ENCODE measurements around the gene VWC2.

VWC2 gene

DNA sequence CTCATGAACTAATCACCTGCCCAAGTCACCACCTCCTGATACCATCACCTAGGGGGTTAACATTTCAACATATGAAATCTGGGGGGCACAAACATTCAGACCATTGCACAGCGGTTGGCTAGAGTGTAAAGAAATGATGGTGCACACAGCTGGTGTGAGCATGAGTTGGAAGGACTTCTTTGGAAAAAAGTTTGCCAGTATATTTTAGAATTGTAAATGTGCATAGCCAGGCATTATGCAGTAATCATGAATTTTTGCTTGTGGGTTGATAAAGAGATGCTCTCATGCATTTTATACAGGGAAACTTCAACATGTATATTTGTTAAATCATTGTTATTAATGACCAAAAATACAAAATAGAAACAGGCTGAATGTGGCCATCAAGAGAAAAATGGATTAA is 100.0 kb downstream of the VWC2 start:
- WGBS = 77% methylated on average over 1 of the region's 1 CpG
- H3K4ac ChIP-seq (ENCODE audit: low read depth in 1 of 2, low read length in 2 of 2) = no peak overlapping the region
- H3K79me1 ChIP-seq (replicated peaks; ENCODE audit: low read length, poor library complexity, severe bottlenecking) = no peaks in the 10 kb centered on the region
- no peak overlapping the region for H2BK15ac ChIP-seq (ENCODE audit: low read depth, poor library complexity, severe bottlenecking)
- H3K4me1 ChIP-seq (ENCODE audit: control insufficient read depth, insufficient read depth, low read depth, low read length) = no peaks in the 10 kb centered on the region
- H3K36me3 ChIP-seq (ENCODE audit: control insufficient read depth in 1 of 2, insufficient read depth in 2 of 2, low read depth in 1 of 2, low read length in 2 of 2) = no peaks in the 10 kb centered on the region
- no peak overlapping the region for H2BK120ac ChIP-seq (ENCODE audit: low read depth, low read length)
- no peak overlapping the region for H3K23ac ChIP-seq (ENCODE audit: low read length in 2 of 2)
- no peak overlapping the region for H3K4me2 ChIP-seq (ENCODE audit: low read length, poor library complexity, severe bottlenecking)
- no peak overlapping the region for H3K14ac ChIP-seq (ENCODE audit: low read length in 2 of 2)
- no peaks in the 10 kb centered on the region for H3K27me3 ChIP-seq (ENCODE audit: control insufficient read depth in 1 of 2, insufficient read depth in 1 of 2, low read length in 2 of 2)
- no peak for DNase-seq
- H3K9me3 ChIP-seq (ENCODE audit: control insufficient read depth, low read length) = no peaks in the 10 kb centered on the region
- H2BK12ac ChIP-seq (ENCODE audit: low read length in 2 of 2) = no peak overlapping the region
- no peak overlapping the region for H4K8ac ChIP-seq (ENCODE audit: low read length)
- no peak overlapping the region for H3K18ac ChIP-seq (ENCODE audit: low read depth in 1 of 2, low read length in 2 of 2)
- no peak overlapping the region for H2AK5ac ChIP-seq (ENCODE audit: low read length, severe bottlenecking)
- H3K4me3 ChIP-seq (ENCODE audit: insufficient read depth in 1 of 2, low read depth in 1 of 2, low read length in 2 of 2) = no peak overlapping the region
- H2AFZ ChIP-seq (ENCODE audit: low read depth, low read length) = no peak overlapping the region
- H4K91ac ChIP-seq (ENCODE audit: low read length) = no peak overlapping the region
- no peak overlapping the region for H2BK5ac ChIP-seq (ENCODE audit: low read depth, low read length, poor library complexity, severe bottlenecking)
- no peak overlapping the region for H3K27ac ChIP-seq (ENCODE audit: low read length, poor library complexity, severe bottlenecking)
- H3K9ac ChIP-seq (ENCODE audit: low read length) = no peak overlapping the region

DNA sequence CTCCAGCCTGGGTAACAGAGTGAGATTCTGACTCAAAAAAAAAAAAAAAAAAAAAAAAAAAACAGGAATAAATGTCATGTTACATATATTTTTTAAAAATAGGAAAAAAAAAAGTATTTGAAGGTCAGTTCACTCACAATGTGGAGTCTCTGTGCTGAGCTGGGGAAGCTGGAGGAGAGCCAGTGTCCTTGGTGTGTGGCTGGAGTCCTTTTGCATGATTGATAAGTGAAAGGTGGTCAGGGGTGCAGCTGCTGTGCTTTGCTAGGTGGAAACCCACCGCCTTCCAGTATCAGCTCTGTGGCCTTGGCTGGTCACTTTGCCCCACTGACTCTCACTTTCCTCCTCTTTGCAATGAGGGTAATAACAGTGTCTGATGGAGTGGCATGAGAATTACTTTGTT is 101.9 kb downstream of the VWC2 start:
- Histone ChIP-seq H3K36me3 (ENCODE audit: control insufficient read depth in 1 of 2, insufficient read depth in 2 of 2, low read depth in 1 of 2, low read length in 2 of 2) (no peaks in the 10 kb centered on the region), H3K27me3 (ENCODE audit: control insufficient read depth in 1 of 2, insufficient read depth in 1 of 2, low read length in 2 of 2) (no peaks in the 10 kb centered on the region), H3K23ac (ENCODE audit: low read length in 2 of 2) (no peak overlapping the region), H2BK5ac (ENCODE audit: low read depth, low read length, poor library complexity, severe bottlenecking) (no peak overlapping the region), H3K18ac (ENCODE audit: low read depth in 1 of 2, low read length in 2 of 2) (no peak overlapping the region), H4K91ac (ENCODE audit: low read length) (no peak overlapping the region), H2BK120ac (ENCODE audit: low read depth, low read length) (no peak overlapping the region), H3K14ac (ENCODE audit: low read length in 2 of 2) (no peak overlapping the region), H3K27ac (ENCODE audit: low read length, poor library complexity, severe bottlenecking) (no peak overlapping the region), H3K9ac (ENCODE audit: low read length) (no peak overlapping the region), H4K8ac (ENCODE audit: low read length) (no peak overlapping the region), H3K4ac (ENCODE audit: low read depth in 1 of 2, low read length in 2 of 2) (no peak overlapping the region), H2BK15ac (ENCODE audit: low read depth, poor library complexity, severe bottlenecking) (no peak overlapping the region), H3K79me1 (replicated peaks; ENCODE audit: low read length, poor library complexity, severe bottlenecking) (no peaks in the 10 kb centered on the region), H3K4me3 (ENCODE audit: insufficient read depth in 1 of 2, low read depth in 1 of 2, low read length in 2 of 2) (no peak overlapping the region), H2AK5ac (ENCODE audit: low read length, severe bottlenecking) (no peak overlapping the region), H2BK12ac (ENCODE audit: low read length in 2 of 2) (no peak overlapping the region), H3K4me2 (ENCODE audit: low read length, poor library complexity, severe bottlenecking) (no peak overlapping the region), H3K4me1 (ENCODE audit: control insufficient read depth, insufficient read depth, low read depth, low read length) (no peaks in the 10 kb centered on the region), H2AFZ (ENCODE audit: low read depth, low read length) (no peak overlapping the region), H3K9me3 (ENCODE audit: control insufficient read depth, low read length) (no peaks in the 10 kb centered on the region)
- no CpG with 5 or more reads among the region's 1 CpG for WGBS
- DNase-seq = no peak

DNA sequence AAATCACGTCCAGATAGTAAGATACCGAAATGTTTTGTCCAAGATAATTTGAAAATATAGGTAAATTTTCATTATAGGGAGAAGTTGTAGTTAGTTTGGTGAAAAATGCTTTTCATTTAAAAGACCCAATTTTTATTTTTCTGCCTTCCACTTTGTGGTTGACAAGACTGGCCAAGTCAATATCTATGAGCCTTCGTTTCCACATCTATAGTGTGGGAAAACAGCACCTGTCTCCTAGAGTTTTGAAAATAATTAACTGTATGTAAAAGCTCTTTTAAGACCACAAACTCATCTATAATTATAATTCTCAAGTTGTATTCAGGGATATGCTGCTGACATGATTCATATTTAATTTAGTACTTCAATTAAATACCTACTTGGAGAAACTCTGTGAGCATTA is 102.8 kb downstream of the VWC2 start:
- H2AFZ ChIP-seq (ENCODE audit: low read depth, low read length) = no peak overlapping the region
- H2BK120ac ChIP-seq (ENCODE audit: low read depth, low read length) = no peak overlapping the region
- H3K14ac ChIP-seq (ENCODE audit: low read length in 2 of 2) = no peak overlapping the region
- H3K23ac ChIP-seq (ENCODE audit: low read length in 2 of 2) = no peak overlapping the region
- no peaks in the 10 kb centered on the region for H3K36me3 ChIP-seq (ENCODE audit: control insufficient read depth in 1 of 2, insufficient read depth in 2 of 2, low read depth in 1 of 2, low read length in 2 of 2)
- H2BK5ac ChIP-seq (ENCODE audit: low read depth, low read length, poor library complexity, severe bottlenecking) = no peak overlapping the region
- H3K9ac ChIP-seq (ENCODE audit: low read length) = no peak overlapping the region
- no peaks in the 10 kb centered on the region for H3K9me3 ChIP-seq (ENCODE audit: control insufficient read depth, low read length)
- WGBS = 74% methylated on average over 3 of the region's 3 CpGs
- no peaks in the 10 kb centered on the region for H3K27me3 ChIP-seq (ENCODE audit: control insufficient read depth in 1 of 2, insufficient read depth in 1 of 2, low read length in 2 of 2)
- no peak overlapping the region for H4K91ac ChIP-seq (ENCODE audit: low read length)
- H3K4me3 ChIP-seq (ENCODE audit: insufficient read depth in 1 of 2, low read depth in 1 of 2, low read length in 2 of 2) = no peak overlapping the region
- no peak for DNase-seq
- no peak overlapping the region for H3K18ac ChIP-seq (ENCODE audit: low read depth in 1 of 2, low read length in 2 of 2)
- H2AK5ac ChIP-seq (ENCODE audit: low read length, severe bottlenecking) = no peak overlapping the region
- no peak overlapping the region for H3K4ac ChIP-seq (ENCODE audit: low read depth in 1 of 2, low read length in 2 of 2)
- no peak overlapping the region for H3K4me2 ChIP-seq (ENCODE audit: low read length, poor library complexity, severe bottlenecking)
- no peak overlapping the region for H3K27ac ChIP-seq (ENCODE audit: low read length, poor library complexity, severe bottlenecking)
- no peak overlapping the region for H2BK12ac ChIP-seq (ENCODE audit: low read length in 2 of 2)
- H3K4me1 ChIP-seq (ENCODE audit: control insufficient read depth, insufficient read depth, low read depth, low read length) = no peaks in the 10 kb centered on the region
- no peak overlapping the region for H2BK15ac ChIP-seq (ENCODE audit: low read depth, poor library complexity, severe bottlenecking)
- H3K79me1 ChIP-seq (replicated peaks; ENCODE audit: low read length, poor library complexity, severe bottlenecking) = no peaks in the 10 kb centered on the region
- H4K8ac ChIP-seq (ENCODE audit: low read length) = no peak overlapping the region

DNA sequence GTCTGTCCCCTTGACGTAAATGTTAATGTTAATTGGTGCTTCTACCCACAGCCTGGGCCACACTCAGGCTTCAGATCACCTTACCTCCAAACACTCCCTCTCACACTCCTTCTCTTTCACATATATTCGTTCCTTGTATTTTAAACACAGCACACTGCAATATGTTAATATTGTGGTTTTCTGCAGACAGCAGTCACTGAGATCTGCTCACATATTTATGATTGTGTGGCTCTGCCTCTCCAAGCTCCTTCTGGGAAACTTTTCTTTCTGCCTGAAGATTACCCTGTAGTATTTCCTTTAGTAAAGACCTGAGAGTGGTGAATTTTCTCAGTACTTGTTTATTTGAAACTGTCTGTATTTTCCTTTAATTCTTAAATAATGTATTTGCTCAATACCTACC is 104.7 kb downstream of the VWC2 start:
- Histone ChIP-seq H3K4ac (ENCODE audit: low read depth in 1 of 2, low read length in 2 of 2) (no peak overlapping the region), H3K14ac (ENCODE audit: low read length in 2 of 2) (no peak overlapping the region), H3K79me1 (replicated peaks; ENCODE audit: low read length, poor library complexity, severe bottlenecking) (no peaks in the 10 kb centered on the region), H3K27ac (ENCODE audit: low read length, poor library complexity, severe bottlenecking) (no peak overlapping the region), H3K9me3 (ENCODE audit: control insufficient read depth, low read length) (no peaks in the 10 kb centered on the region), H3K18ac (ENCODE audit: low read depth in 1 of 2, low read length in 2 of 2) (no peak overlapping the region), H4K8ac (ENCODE audit: low read length) (no peak overlapping the region), H2BK12ac (ENCODE audit: low read length in 2 of 2) (no peak overlapping the region), H2BK120ac (ENCODE audit: low read depth, low read length) (no peak overlapping the region), H3K23ac (ENCODE audit: low read length in 2 of 2) (no peak overlapping the region), H3K4me1 (ENCODE audit: control insufficient read depth, insufficient read depth, low read depth, low read length) (no peaks in the 10 kb centered on the region), H3K36me3 (ENCODE audit: control insufficient read depth in 1 of 2, insufficient read depth in 2 of 2, low read depth in 1 of 2, low read length in 2 of 2) (no peaks in the 10 kb centered on the region), H4K91ac (ENCODE audit: low read length) (no peak overlapping the region), H2AK5ac (ENCODE audit: low read length, severe bottlenecking) (no peak overlapping the region), H2AFZ (ENCODE audit: low read depth, low read length) (no peak overlapping the region), H3K27me3 (ENCODE audit: control insufficient read depth in 1 of 2, insufficient read depth in 1 of 2, low read length in 2 of 2) (no peaks in the 10 kb centered on the region), H3K4me2 (ENCODE audit: low read length, poor library complexity, severe bottlenecking) (no peak overlapping the region), H2BK5ac (ENCODE audit: low read depth, low read length, poor library complexity, severe bottlenecking) (no peak overlapping the region), H3K4me3 (ENCODE audit: insufficient read depth in 1 of 2, low read depth in 1 of 2, low read length in 2 of 2) (no peak overlapping the region), H3K9ac (ENCODE audit: low read length) (no peak overlapping the region), H2BK15ac (ENCODE audit: low read depth, poor library complexity, severe bottlenecking) (no peak overlapping the region)
- DNase-seq = no peak
- WGBS = 52% methylated on average over 2 of the region's 2 CpGs

Measured in mesenchymal stem cell (in vitro differentiated cells and primary cell).